Panc1 (cell line): ENCODE measurements around the gene NPB. TPM values are rescaled to one million over a fixed set of nuclear protein-coding genes. Genes with fewer than 3 reads are reported as not detected.
A peak's percentile ranks its signal among the peaks of the same experiment; 100 is the strongest.

Experiments
- ATAC-seq: fragments of 200-7000 bp; cut with Tn5 transposase; 2 replicates; pipeline ENCODE4 v1.9.1; 2020; ENCODE audit warnings: mild to moderate bottlenecking, moderate library complexity
- BruUV-seq: library from RNA; stranded (reverse); fragments of 400-500 nt; replicated peaks from 2 replicates; lab custom pipeline; 2021; lab: Mats Ljungman, UMichigan
- CTCF ChIA-PET: fragments of 300-600 bp; sonication (Branson Sonifier 250); formaldehyde crosslinking; loops from one replicate; lab custom pipeline; 2022; ENCODE audit warnings: antibody characterized with exemption; lab: Charles Lee
- POLR2A ChIA-PET: fragments of 300-600 bp; sonication (Branson Sonifier 250); formaldehyde crosslinking; loops from one replicate; lab custom pipeline; 2022; ENCODE audit warnings: antibody characterized with exemption; lab: Charles Lee
- DNase-seq: peaks from one replicate; pipeline ENCODE4 v3.0.0-alpha.2; 2010; ENCODE audit warnings: low read depth, low spot score
- H3K27ac ChIP-seq: 2 replicates; pipeline ENCODE4 v1.5.1; 2011; ENCODE audit warnings: mild to moderate bottlenecking, low read length, inconsistent platforms
- H3K27me3 ChIP-seq: fragments of 200-500 bp; sonication (Bioruptor generic); 2 replicates; pipeline ENCODE4 v1.6.0; 2014; ENCODE audit warnings: low read length, inconsistent platforms; ENCODE audit not compliant: control insufficient read depth, insufficient read depth
- H3K36me3 ChIP-seq: fragments of 200-500 bp; sonication (Bioruptor generic); 2 replicates; pipeline ENCODE4 v1.5.1; 2014; ENCODE audit warnings: inconsistent platforms, mild to moderate bottlenecking, low read length, moderate library complexity; ENCODE audit not compliant: control insufficient read depth, insufficient read depth
- H3K4me1 ChIP-seq: 2 replicates; pipeline ENCODE4 v1.5.1; 2011; ENCODE audit warnings: inconsistent platforms, mild to moderate bottlenecking, low read length, moderate library complexity; ENCODE audit not compliant: control insufficient read depth, insufficient read depth
- H3K4me3 ChIP-seq, 2 experiments: 2 replicates each; pipeline ENCODE4 v1.5.1; 2011 to 2012; ENCODE audit warnings: low read depth in 2 of 2, low read length in 2 of 2, mild to moderate bottlenecking in 2 of 2, inconsistent platforms in 1 of 2, moderate library complexity in 1 of 2
- H3K9me3 ChIP-seq: fragments of 200-500 bp; sonication (Bioruptor generic); 2 replicates; pipeline ENCODE4 v1.5.1; 2014; ENCODE audit warnings: low read depth, mild to moderate bottlenecking, inconsistent platforms, low read length, moderate library complexity; ENCODE audit not compliant: control insufficient read depth, insufficient read depth
- POLR2AphosphoS5 ChIP-seq: IDR thresholded peaks from 2 replicates; pipeline ENCODE4 v1.6.1; 2012; ENCODE audit warnings: mild to moderate bottlenecking, low read depth, low read length, moderate library complexity
- REST ChIP-seq, 2 experiments: IDR thresholded peaks; 2 replicates each; pipeline ENCODE4 v1.6.1; 2011 to 2012; ENCODE audit warnings: low read depth in 2 of 2, control low read depth in 1 of 2, low read length in 1 of 2, mild to moderate bottlenecking in 1 of 2, moderate library complexity in 1 of 2; ENCODE audit not compliant: insufficient read depth in 1 of 2
- SIN3A ChIP-seq: IDR thresholded peaks from 2 replicates; pipeline ENCODE4 v1.6.1; 2012; ENCODE audit warnings: low read depth, mild to moderate bottlenecking, low read length, moderate library complexity, borderline replicate concordance; ENCODE audit not compliant: insufficient read depth
- TCF7L2 ChIP-seq: IDR thresholded peaks from 2 replicates; pipeline ENCODE4 v1.6.1; 2011; ENCODE audit warnings: mild to moderate bottlenecking, low read depth, low read length, inconsistent platforms
- in situ Hi-C: cut with HindIII; loops from 2 replicates; pipeline ENCODE4 v1.10.0; 2016; ENCODE audit warnings: low sequenced_read_pairs, low pct_unique_long_range_greater_than_20kb
- intact Hi-C: fragments of 100-400 bp; cut with micrococcal nuclease; formaldehyde crosslinking; loops from one replicate; pipeline ENCODE4 v1.10.0; 2022; ENCODE audit not compliant: unreplicated experiment
- total RNA-seq: library from RNA; stranded (reverse); gene quantifications from one replicate; pipeline ENCODE4 v1.2.1, GENCODE V29; 2021; ENCODE audit not compliant: unreplicated experiment
- TF ChIP-seq, protein P1 (sequence below): fragments of 450-650 bp; IDR thresholded peaks from 2 replicates; pipeline ENCODE4 v1.5.1; 2017; ENCODE audit warnings: mild to moderate bottlenecking

NPB gene
- total RNA-seq, 1 experiment from 2014 or later = 3.9 TPM

DNA sequence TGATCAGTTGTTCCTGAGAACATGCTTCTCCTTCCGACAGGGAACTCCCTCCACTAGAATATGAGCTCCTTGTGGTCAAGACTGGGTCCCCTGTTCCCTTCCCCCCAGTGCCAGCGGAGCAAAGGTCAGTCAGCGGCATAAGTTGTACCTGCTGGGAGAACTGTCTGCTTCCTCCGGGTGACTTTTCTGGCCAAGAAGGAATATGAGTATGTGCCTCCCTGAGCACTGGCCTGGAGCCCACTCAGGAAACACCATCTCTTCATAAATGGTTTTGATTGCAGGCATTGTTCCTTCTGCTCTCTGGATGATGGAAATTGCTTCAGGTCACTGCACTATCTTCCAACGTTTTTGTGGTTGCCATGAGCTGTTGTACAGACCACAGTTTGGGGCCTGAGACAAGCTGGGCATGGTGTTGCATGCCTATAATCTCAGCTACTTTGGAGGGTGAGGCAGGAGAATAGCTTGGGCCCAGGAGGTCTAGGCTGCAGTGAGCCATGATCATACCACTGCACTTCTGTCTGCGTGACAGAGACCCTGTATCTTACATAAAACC lies 38.8 kb upstream of the NPB start:
- POLR2A ChIA-PET = interaction anchor here (0.6 kb wide), 1 partner anchor 128 kb away, joined by 5 read pairs; no protein-coding TSS in a partner anchor
- ATAC-seq = no peak
- no peak for TF ChIP-seq TCF7L2
- TF ChIP-seq REST (IDR thresholded peaks at IDR 0.05; ENCODE audit: insufficient read depth in 1 of 2, low read depth in 2 of 2, low read length in 1 of 2) = no peak
- no peak for TF ChIP-seq POLR2AphosphoS5
- TF ChIP-seq, protein P1, sequence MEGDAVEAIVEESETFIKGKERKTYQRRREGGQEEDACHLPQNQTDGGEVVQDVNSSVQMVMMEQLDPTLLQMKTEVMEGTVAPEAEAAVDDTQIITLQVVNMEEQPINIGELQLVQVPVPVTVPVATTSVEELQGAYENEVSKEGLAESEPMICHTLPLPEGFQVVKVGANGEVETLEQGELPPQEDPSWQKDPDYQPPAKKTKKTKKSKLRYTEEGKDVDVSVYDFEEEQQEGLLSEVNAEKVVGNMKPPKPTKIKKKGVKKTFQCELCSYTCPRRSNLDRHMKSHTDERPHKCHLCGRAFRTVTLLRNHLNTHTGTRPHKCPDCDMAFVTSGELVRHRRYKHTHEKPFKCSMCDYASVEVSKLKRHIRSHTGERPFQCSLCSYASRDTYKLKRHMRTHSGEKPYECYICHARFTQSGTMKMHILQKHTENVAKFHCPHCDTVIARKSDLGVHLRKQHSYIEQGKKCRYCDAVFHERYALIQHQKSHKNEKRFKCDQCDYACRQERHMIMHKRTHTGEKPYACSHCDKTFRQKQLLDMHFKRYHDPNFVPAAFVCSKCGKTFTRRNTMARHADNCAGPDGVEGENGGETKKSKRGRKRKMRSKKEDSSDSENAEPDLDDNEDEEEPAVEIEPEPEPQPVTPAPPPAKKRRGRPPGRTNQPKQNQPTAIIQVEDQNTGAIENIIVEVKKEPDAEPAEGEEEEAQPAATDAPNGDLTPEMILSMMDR = no peak
- no peak for TF ChIP-seq SIN3A
- Histone ChIP-seq H3K36me3 (peaks cover 3% of the 10 kb centered on the region; the same call in 1 of the 2 replicates), H3K4me1 (peaks cover 54% of the 10 kb centered on the region), H3K27me3 (no peaks in the 10 kb centered on the region), H3K4me3 (peak overlapping the region in 1 of 2 experiments; percentile 0; a peak in 1 of 4 replicates), H3K9me3 (no peaks in the 10 kb centered on the region), H3K27ac (peak overlapping the region; percentile 55)
- in situ Hi-C loops (no loop called here), intact Hi-C loops (loop anchor here (10.0 kb wide), 1 partner anchor 162 kb away; the partner anchor contains the start of genes CENPX and LRRC45)
- DNase-seq = no peak
- CTCF ChIA-PET = no interaction called here
- no TSS peak for BruUV-seq

DNA sequence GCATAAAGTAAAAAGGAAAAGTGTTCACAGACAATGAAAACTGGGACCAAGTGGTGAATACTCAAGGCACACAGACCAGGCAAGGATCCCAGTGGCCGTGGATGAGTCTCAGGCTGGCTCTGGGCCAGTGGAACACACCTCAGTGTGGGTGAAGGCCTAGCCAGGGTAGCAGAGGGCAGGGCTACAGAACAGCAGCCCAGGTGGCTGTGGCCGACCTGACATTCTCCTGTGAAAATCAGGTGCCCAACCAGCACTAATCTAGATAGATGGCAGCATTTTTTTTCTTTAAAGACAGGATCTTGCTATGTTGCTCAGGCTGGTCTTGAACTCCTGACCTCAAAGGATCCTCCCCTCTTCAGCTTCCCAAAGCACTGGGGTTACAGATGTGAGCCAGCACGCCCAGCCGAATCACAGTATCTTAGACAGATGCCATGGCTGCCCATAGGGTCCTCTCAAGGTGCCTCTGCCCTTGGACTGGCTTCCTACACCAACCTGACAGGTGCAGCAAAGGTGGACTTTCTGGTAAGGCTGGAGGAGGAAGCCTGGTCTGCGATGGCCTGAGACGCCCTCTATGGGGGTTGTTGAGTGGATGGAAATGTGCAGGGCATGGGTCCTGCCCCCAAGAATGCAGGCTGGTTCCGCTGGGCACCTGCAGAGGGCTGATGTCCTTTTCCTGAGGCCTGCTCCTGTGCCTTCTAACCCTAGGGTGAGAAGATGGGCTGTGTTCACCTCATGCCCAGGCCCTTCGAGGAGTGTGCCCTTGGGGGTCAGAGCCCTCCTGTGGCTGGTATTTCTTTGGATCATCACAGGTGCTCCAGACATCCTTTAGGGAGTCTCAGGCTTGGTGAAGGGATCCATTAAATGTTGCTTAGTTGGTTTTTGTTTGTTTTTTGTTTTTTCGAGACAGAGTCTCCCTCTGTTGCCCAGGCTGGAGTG lies 37.9 kb upstream of the NPB start:
- Histone ChIP-seq H3K36me3 (peaks cover 3% of the 10 kb centered on the region; the same call in 1 of the 2 replicates), H3K9me3 (no peaks in the 10 kb centered on the region), H3K27me3 (no peaks in the 10 kb centered on the region), H3K4me3 (no peak overlapping the region), H3K27ac (peak overlapping the region; percentile 55), H3K4me1 (peaks cover 53% of the 10 kb centered on the region)
- no TSS peak for BruUV-seq
- CTCF ChIA-PET = no interaction called here
- intact Hi-C loops (loop anchor here (10.0 kb wide), 1 partner anchor 161 kb away; the partner anchor contains the start of genes CENPX and LRRC45), in situ Hi-C loops (no loop called here)
- ATAC-seq (no peak), DNase-seq (no peak)
- TF ChIP-seq REST (IDR thresholded peaks at IDR 0.05; ENCODE audit: insufficient read depth in 1 of 2, low read depth in 2 of 2, low read length in 1 of 2) = no peak
- peak; percentile 56 for TF ChIP-seq POLR2AphosphoS5
- POLR2A ChIA-PET = no interaction called here
